Measurements from ENCODE around the gene PATJ. TPM values are rescaled to one million over a fixed set of nuclear protein-coding genes. Genes with fewer than 3 reads are reported as not detected.

Gene PATJ
- total and polyA plus RNA-seq, 2 of the 13 experiments (the other 11 are each of a cell fraction or from before 2014, with no cell fraction given): 6.2 to 16.8 TPM

- TF ChIP-seq ZNF878 (CRISPR knock-in tag; IDR thresholded peaks at IDR 0.05) (peak; percentile 91), RNF219 (CRISPR knock-in tag; IDR thresholded peaks at IDR 0.05) (no peak), ZNF20 (CRISPR knock-in tag; IDR thresholded peaks at IDR 0.05) (peak; percentile 77; the same call in 1 of the 2 replicates), ZNF431 (CRISPR knock-in tag; IDR thresholded peaks at IDR 0.05; ENCODE audit: borderline replicate concordance, low read depth) (0 out of 2 replicates have a peak, but pooled peaks have one; percentile 57), ZBTB38 (CRISPR knock-in tag; IDR thresholded peaks at IDR 0.05) (peak; percentile 44; the same call in 1 of the 2 replicates), NPAS2 (CRISPR knock-in tag; IDR thresholded peaks at IDR 0.05; ENCODE audit: borderline replicate concordance) (no peak), THYN1 (CRISPR knock-in tag; IDR thresholded peaks at IDR 0.05; ENCODE audit: borderline replicate concordance, low read depth) (no peak), TEF (CRISPR knock-in tag; IDR thresholded peaks at IDR 0.05) (no peak), XBP1 (CRISPR knock-in tag; IDR thresholded peaks at IDR 0.05) (no peak), CENPBD1 (CRISPR knock-in tag; IDR thresholded peaks at IDR 0.05; ENCODE audit: borderline replicate concordance, low read depth) (no peak), HNF1B (CRISPR knock-in tag; IDR thresholded peaks at IDR 0.05) (peak; percentile 75; the same call in 1 of the 2 replicates), CCDC6 (CRISPR knock-in tag; IDR thresholded peaks at IDR 0.05) (peak; percentile 85), FIP1L1 (IDR thresholded peaks at IDR 0.05; ENCODE audit: borderline replicate concordance, insufficient read depth, low read depth, low read length) (no peak), HIVEP1 (CRISPR knock-in tag; IDR thresholded peaks at IDR 0.05) (peak; percentile 90), ZNF230 (CRISPR knock-in tag; IDR thresholded peaks at IDR 0.05) (no peak), FOXP4 (CRISPR knock-in tag; IDR thresholded peaks at IDR 0.05) (peak; percentile 53; the same call in 1 of the 2 replicates), ZNF850 (CRISPR knock-in tag; conservative IDR thresholded peaks at IDR 0.05) (no peak)
These were observed 17.2 kb upstream of the PATJ start, which contains the start of gene TM2D1 (continued) for GRCh38 chr1:61724813-61725694.
